ENCODE data around the gene KY. TPM values are rescaled to one million over a fixed set of nuclear protein-coding genes. Genes with fewer than 3 reads are reported as not detected.

KY gene
- total and polyA plus RNA-seq, 2 of the 8 experiments (the other 6 are each of a cell fraction or from before 2014, with no cell fraction given) = not detected

DNA sequence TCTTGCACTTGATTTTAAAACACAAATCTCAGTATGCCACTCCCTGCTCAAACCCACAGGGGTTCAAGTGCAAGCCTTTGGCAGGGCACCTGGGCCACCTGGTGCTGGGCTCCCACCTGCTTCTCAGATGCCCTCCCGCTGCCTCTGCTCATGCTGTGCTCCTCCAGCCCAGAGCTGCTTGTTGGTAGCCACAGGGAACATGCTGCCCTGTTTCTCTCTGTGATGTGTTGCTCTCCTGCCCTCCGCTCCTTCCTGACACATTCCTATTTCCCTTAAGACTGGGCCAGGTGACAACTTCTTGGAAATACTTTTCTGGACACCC lies 27.1 kb upstream of the KY start (continued):
- TF ChIP-seq NRF1 (IDR thresholded peaks at IDR 0.05; ENCODE audit: low read depth, low read length) (no peak), CBX5 (IDR thresholded peaks at IDR 0.05; ENCODE audit: low read depth, low read length) (no peak), EGR1 (IDR thresholded peaks at IDR 0.05; ENCODE audit: borderline replicate concordance, low read depth, low read length) (no peak), SRF (IDR thresholded peaks at IDR 0.05; ENCODE audit: low read depth, low read length) (no peak), BCL11A (IDR thresholded peaks at IDR 0.05; ENCODE audit: low read depth in 2 of 2, low read length in 2 of 2) (no peak), YY1 (IDR thresholded peaks at IDR 0.05; ENCODE audit: low read depth, low read length) (no peak)
- TF ChIP-seq, protein P1, sequence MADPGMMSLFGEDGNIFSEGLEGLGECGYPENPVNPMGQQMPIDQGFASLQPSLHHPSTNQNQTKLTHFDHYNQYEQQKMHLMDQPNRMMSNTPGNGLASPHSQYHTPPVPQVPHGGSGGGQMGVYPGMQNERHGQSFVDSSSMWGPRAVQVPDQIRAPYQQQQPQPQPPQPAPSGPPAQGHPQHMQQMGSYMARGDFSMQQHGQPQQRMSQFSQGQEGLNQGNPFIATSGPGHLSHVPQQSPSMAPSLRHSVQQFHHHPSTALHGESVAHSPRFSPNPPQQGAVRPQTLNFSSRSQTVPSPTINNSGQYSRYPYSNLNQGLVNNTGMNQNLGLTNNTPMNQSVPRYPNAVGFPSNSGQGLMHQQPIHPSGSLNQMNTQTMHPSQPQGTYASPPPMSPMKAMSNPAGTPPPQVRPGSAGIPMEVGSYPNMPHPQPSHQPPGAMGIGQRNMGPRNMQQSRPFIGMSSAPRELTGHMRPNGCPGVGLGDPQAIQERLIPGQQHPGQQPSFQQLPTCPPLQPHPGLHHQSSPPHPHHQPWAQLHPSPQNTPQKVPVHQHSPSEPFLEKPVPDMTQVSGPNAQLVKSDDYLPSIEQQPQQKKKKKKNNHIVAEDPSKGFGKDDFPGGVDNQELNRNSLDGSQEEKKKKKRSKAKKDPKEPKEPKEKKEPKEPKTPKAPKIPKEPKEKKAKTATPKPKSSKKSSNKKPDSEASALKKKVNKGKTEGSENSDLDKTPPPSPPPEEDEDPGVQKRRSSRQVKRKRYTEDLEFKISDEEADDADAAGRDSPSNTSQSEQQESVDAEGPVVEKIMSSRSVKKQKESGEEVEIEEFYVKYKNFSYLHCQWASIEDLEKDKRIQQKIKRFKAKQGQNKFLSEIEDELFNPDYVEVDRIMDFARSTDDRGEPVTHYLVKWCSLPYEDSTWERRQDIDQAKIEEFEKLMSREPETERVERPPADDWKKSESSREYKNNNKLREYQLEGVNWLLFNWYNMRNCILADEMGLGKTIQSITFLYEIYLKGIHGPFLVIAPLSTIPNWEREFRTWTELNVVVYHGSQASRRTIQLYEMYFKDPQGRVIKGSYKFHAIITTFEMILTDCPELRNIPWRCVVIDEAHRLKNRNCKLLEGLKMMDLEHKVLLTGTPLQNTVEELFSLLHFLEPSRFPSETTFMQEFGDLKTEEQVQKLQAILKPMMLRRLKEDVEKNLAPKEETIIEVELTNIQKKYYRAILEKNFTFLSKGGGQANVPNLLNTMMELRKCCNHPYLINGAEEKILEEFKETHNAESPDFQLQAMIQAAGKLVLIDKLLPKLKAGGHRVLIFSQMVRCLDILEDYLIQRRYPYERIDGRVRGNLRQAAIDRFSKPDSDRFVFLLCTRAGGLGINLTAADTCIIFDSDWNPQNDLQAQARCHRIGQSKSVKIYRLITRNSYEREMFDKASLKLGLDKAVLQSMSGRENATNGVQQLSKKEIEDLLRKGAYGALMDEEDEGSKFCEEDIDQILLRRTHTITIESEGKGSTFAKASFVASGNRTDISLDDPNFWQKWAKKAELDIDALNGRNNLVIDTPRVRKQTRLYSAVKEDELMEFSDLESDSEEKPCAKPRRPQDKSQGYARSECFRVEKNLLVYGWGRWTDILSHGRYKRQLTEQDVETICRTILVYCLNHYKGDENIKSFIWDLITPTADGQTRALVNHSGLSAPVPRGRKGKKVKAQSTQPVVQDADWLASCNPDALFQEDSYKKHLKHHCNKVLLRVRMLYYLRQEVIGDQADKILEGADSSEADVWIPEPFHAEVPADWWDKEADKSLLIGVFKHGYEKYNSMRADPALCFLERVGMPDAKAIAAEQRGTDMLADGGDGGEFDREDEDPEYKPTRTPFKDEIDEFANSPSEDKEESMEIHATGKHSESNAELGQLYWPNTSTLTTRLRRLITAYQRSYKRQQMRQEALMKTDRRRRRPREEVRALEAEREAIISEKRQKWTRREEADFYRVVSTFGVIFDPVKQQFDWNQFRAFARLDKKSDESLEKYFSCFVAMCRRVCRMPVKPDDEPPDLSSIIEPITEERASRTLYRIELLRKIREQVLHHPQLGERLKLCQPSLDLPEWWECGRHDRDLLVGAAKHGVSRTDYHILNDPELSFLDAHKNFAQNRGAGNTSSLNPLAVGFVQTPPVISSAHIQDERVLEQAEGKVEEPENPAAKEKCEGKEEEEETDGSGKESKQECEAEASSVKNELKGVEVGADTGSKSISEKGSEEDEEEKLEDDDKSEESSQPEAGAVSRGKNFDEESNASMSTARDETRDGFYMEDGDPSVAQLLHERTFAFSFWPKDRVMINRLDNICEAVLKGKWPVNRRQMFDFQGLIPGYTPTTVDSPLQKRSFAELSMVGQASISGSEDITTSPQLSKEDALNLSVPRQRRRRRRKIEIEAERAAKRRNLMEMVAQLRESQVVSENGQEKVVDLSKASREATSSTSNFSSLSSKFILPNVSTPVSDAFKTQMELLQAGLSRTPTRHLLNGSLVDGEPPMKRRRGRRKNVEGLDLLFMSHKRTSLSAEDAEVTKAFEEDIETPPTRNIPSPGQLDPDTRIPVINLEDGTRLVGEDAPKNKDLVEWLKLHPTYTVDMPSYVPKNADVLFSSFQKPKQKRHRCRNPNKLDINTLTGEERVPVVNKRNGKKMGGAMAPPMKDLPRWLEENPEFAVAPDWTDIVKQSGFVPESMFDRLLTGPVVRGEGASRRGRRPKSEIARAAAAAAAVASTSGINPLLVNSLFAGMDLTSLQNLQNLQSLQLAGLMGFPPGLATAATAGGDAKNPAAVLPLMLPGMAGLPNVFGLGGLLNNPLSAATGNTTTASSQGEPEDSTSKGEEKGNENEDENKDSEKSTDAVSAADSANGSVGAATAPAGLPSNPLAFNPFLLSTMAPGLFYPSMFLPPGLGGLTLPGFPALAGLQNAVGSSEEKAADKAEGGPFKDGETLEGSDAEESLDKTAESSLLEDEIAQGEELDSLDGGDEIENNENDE (IDR thresholded peaks at IDR 0.05; ENCODE audit: insufficient replicate concordance, low read length) = no peak

Measured in H1 (cell line).